ENCODE data around the gene NHS.

Gene NHS

DNA sequence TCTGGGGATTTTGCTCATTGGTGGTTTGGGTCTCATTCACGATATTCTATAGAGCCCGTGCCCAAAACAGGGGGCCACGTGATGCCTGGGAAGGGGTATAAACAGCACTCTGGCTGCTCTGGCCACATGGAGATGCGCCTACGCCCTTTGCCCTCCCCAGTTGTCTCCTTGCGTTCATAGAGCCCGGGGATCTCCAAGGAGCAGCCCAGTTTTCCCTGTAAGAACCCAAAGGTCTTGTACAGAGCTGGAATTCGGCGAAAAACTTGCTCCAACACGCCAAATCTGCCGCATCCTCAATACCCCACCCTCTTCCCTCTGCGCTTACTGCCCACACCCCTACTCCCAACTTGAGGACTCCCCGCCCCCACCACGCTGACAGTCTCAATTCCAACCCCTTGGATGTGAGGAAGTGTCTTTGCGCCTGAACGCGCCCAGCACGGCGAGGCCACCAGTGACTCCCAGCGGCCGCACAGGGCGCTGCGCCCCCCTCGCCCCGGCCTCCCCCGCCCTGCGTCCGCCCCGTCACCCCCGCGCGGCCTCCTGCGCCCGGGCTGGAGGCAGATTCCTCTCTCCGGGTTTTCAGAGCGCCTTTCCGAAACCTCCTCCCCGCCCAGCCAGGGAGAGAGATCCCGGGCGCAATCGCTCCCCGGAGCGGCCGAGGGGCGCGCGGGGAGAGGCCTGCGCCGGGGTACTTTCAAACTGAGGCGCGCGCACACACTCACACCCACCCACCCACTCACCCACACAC, at the start of gene NHS:
Gene NHS (plus strand): TSS at position 582 of the 748 bp plus-strand sequence. CDS start 558 bp downstream, outside the sequence.
- no peak for DNase-seq (ENCODE audit: low read depth in 2 of 2)

DNA sequence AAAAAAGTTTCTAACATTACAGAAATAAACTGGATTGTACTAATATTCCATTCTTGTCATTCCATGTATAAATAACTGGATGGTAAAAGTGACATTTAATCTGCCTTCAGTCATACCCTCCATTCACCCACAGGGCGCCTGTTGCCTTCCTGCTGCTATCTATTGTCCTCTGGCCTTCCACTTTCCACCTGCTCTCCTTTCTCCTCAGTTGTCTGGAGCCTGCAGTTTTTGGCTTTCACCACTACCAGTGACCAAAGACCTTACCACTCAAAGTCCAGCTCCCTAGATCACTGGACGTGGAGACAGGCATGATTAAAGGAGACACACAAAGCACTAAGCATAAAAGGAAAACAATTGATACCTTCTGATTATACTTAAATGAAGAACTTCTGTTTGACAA, 46.2 kb upstream of the NHS start:
- DNase-seq (ENCODE audit: low read depth in 2 of 2), result no peak

DNA sequence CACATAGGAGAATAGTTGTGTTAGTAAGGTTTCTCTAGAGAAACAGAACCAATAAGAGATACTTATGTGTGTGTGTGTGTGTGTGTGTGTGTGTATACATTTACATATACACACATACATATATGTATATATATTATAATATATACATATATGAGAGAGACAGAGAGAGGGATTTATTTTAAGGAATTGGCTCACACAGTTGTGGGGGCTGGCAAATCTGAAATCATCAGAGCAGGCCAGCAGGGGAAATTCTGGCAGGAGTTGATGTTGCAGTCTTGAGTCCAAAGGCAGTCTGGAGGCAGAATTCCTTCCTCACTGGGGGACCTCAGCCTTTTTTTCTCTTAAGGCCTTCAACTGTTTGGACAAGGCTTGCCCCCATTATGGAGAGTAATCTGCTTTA, 38.6 kb upstream of the NHS start:
- no peak for DNase-seq (ENCODE audit: low read depth in 2 of 2)

DNA sequence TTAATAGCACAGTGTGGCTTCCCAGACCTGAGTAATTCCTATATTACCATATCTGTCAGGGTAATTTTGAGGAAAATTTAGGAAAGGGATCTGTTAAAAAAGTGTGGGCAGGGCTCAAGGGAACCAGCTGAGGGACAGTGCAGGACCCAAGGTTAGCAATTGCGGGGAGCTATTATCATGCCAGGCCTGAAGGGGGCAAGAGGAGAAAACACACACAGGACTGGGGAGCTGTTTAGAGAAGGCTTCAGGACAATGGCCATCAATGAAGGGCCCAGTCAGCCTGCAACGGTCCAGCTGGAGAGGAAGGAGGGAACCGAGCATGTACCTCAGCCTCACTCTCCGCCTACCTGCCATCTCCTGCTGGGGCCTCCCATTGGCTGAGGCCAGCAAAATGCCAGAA, 19.0 kb upstream of the NHS start:
- no peak for DNase-seq (ENCODE audit: low read depth in 2 of 2)

DNA sequence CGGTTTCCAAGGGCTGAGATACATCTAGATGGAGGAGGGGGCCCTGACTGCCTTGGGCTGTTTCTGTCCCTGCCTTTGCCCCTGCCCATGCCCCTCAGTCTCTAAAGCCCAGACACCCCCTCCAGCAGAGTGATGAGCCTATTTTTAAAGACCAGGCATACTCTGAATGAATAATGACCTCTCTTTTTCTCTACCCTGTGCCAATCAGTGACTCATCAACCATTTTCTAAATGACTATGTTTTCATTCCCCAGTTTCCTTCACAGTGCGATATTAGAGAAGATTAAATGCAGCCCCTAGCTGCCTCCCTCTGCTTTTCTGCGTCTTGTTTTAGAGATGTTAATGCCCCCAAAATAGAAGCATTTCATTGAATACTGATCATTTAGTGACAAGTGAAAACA, 15.5 kb upstream of the NHS start:
- no peak for DNase-seq (ENCODE audit: low read depth in 2 of 2)

DNA sequence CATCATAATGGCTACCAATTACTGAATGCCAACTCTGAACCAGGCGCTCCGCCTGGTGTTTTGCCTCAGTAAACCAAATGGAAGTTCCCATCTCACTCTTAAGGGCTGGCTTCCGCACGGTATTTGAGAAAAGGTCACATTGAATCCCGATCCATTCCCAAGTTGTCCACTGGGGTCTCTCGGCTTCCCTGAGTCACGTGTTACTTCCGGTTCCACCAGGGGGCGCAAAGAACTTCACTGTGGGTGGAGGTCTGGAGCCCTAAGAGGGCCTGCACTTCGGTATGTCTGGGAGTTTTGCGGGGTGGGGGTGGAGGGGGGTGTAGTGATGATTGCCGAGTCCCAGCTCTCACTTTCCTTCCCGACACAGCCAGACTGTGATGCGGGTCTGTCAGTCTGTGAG, 13.4 kb upstream of the NHS start:
- no peak for DNase-seq (ENCODE audit: low read depth in 2 of 2)

DNA sequence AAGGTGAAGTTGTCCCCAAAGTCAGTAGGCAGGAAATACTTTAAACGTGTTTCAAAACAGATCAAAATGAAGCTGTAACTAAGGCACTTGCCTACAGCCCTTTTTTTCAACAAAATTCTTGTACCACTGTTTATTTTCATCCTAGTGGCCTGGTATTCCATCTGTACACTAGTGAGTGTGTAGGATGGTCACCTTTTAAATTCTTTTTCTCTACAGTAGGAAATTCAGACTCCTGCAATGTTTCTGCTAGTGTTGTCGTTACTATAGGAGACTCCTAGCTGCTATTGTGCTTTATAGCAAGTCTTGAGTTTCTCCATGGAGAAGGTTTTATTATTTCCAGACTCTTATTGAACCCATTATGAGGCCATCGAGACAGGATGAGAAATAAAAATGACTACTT, 7.0 kb upstream of the NHS start:
- no peak for DNase-seq (ENCODE audit: low read depth in 2 of 2)

DNA sequence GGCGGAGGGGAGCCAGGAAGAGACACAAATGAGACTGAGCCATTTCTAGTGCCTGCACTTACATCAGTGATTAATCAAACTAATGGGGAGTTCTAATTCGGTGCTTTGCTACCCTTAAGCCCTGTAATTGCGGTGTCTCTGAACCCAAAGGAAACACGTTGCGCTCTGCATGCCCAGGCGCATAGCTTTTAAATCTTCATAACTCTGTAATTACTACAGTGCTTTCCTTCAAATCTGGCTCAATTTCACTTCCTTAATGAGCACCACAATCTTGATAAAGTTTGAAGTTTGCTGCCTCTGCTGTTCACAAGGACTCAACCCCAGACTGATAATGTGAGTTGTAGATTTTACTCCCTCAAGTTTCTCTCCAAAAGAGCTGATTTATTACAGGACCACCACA, 5.7 kb upstream of the NHS start:
- DNase-seq (ENCODE audit: low read depth in 2 of 2), result no peak

DNA sequence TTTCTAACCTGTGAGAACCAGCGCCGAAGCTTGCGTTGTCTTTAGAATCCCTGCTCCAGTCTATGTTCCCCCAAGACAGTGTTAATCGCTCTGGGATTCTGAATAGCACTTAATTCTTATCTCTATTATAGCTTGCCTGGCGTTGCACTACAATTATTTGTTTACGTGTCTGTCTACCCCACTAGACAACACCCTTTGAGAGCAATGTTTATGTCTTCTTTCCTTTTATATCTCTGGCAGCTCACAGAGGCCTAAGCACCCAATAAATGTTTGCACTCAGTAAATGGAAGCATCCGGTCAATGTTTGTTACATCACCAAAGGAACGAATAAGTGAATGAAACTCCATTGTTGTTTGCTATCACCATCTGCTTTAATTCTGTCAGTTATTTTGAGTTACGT, 4.8 kb upstream of the NHS start:
- no peak for DNase-seq (ENCODE audit: low read depth in 2 of 2)

DNA sequence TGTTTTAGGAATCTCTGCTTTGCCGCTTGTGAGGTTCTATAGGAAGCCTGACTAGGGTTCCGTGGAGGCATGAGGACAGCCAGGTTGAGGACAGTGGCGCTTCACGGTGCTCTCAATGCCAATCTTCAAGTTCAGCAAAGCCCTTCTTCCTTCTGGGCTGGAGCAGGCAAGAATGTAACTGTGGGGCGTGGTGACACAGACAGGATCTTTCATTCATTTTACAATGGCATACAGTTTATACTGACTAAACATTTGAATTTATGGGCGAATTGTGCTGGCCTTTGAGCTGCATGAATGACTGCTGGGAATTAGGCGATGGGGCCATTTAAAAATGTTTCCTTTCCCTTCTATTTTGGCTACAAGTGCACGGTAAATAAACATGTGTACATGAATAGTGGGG, 2.9 kb upstream of the NHS start:
- DNase-seq (ENCODE audit: low read depth in 2 of 2), result no peak

DNA sequence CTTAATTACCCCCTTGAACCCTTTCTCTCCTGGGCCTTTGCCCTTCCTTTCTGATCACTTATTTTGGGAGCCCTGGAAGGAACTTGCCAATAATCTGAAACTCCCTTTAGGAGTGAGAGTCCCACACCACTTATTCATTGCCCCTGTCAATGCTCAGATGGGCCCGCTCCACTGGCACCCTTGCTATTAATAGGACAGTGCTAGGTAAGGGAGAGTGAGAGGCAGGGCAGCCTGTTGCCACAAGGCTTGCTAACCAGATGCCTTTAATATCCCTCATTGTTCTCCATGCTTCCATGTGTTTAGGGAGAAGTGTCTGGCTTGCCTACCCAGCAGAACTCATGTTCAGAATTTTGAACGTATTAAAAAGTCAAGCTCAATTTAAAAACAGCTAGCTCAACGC, 1.7 kb upstream of the NHS start:
- no peak for DNase-seq (ENCODE audit: low read depth in 2 of 2)

DNA sequence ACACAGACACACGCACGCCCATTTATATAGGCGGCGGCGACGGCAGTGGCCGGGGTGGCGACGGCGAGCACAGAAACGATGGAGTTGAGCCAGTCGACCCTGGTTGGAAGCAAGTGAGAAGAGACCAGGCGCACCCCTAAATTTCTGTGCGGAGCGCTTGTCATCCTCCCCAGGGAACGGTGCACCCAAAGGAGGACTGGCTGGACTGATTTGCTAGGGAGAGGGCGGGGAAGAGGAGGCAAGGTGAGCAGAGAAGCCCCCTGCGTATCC, 302 bp downstream of the NHS start:
- no peak for DNase-seq (ENCODE audit: low read depth in 2 of 2)

DNA sequence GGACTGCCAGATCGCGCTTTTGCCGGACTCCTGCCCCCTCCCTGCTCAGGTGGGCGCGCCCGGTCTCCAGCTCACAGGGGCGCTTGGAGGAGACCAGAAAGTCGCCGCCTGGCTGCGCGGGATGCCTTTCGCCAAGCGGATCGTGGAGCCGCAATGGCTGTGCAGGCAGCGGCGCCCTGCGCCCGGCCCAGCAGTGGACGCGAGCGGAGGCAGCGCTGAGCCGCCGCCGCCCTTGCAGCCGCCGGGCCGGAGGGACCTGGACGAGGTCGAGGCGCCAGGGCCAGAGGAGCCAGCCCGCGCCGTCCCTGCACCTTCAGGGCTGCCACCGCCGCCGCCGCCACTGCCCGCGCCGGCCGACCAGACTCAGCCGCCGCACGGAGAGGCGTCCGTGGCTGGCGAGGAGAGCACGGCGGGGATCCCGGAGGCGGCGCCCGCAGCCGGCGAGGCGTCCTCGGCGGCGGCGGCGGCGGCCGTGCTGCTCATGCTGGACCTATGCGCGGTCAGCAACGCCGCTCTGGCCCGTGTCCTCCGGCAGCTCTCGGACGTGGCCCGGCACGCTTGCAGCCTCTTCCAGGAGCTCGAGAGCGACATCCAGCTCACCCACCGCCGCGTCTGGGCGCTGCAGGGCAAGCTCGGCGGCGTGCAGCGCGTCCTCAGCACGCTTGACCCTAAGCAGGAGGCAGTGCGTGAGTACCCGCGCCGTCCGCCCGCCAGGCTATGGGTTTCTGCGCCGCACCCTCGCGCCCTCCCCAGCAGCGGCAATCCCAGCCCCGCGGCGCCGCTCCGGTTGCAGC, 834 bp downstream of the NHS start:
- no peak for DNase-seq (ENCODE audit: low read depth in 2 of 2)

DNA sequence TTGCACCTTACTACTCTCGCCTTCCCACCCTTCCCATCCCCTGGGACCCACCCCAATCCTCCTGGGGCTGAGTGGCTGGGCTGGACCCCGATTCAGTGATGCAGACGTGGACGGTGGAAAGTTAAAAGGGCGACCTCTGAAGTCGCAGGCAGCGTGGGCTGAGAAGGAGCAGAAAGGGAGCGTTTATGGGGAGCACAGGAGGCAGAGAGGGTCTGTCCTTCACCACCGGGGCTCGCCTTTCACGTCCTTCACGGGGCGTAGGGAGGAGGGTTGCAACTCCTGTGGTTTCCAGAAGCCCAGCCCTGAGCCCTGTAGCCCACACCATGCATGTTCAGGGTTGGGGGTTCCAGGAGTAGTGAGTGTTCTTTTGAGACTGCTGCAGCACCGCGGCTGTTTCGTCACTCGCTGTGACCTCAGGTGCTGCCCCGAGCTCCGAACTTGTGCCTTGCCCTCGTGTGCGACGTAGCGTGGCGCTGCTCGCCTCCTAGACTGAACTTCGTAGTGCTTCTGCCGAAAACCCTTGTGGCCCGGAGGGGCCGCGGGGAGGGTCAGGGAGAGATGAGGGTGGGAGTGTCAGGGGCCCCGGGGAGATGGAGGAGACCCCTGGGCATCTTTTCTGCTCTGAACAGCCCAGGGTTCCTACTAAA, 1.6 kb downstream of the NHS start:
- no peak for DNase-seq (ENCODE audit: low read depth in 2 of 2)

DNA sequence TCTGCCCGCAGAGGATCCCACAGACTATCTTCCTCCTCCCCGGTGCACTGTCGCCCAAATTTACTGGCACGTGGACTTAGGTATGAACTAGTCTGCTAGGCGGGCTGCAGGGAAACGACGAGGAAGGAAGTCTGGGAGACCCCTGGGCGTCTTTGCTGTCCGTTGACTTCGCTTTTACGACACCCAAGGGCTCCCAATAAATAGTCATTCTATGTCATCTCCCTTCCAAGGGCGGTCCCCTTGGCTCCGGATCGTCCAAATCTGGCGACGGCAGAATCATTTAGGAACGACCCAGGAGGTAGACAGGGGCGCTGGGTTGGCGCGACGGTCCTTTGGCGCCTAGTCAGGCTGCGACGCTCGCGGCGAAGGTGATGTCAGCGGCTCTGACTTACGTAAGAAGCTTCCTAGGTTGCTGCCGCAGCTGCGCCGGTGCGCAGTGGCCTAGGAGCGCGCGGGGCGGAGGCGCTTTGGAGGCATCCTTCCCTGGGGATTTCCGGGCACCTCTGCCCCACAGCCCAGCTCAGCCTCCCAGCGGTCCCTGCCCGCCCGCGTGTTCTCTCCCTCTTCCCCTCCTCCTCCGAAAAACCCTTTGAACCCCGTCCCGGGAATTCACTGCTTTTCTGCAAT, 2.2 kb downstream of the NHS start:
- no peak for DNase-seq (ENCODE audit: low read depth in 2 of 2)

DNA sequence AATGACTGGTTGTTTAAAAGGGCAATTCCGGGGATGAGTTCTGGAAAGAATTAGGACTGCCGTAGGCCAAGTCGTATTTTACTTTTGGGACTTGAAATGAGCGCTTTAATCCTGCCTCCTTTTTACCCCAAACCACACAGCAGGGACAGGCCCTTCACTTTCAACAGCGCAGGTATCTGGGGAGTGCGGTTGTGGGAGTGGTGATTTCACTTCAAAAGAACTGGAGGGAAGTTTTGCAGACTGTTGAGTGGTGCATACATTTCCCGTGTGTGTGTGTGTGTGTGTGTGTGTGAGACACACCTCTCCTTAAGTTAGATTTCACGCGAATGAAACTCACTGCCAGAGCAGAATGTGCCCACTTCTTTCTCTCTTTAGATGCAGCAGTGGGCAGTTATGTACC, 2.8 kb downstream of the NHS start:
- no peak for DNase-seq (ENCODE audit: low read depth in 2 of 2)

DNA sequence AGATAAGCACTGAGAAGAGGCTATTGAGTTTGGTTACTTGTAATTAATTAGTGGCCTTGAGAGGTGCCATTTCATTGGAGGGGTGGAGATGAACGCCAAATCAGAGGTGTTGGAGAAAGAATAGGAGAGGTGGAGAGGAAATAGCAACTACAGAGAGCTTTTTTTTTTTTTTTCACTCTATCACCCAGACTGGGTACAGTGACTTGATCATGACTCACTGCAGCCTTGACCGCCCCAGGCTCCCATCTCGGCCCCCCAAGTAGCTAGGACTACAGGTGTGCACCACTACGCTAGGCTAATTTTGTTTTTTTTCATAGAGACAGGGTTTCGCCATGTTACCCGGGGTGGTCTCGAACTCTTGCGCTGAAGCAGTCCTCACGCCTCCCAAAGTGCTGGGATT, 5.2 kb downstream of the NHS start:
- no peak for DNase-seq (ENCODE audit: low read depth in 2 of 2)

DNA sequence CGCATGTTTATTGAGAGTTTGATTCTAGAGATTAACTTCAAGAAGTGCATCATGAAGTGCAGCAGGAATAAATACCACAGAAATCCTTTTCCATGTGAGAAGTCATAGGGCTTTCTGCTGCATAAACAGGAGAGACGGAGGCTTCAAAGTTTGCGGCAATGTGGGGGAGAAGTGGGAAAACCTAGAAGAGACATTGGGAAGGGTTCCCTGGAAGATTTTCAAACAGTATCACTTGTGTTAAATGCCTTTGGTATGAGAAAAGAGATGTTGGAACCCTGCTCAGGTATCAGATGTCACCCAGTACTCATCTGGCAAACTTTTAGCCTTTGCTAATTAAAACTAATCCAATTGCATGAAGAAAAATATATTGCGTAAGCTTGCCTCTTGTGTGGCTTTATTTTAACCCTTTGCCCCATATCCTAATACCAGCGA, 15.4 kb downstream of the NHS start:
- no peak for DNase-seq (ENCODE audit: low read depth in 2 of 2)

DNA sequence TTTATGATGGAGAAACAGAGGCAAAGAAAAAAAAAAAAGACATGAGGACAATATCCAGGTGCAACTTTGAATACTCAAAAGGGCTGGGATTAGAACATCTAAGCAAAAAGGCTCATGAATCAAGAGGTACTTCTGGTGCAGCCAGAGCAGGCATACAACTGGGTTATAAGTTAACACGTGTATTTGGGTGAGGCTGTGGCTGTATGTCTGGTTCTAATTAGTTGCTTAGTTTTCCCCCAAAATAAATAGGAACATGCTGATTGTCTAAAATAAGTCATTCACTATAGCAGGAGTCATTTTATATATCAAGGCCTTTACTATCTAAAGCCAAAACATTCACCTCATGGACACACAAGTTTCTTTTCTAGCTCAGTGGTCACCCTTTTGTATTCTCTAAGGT, 20.2 kb downstream of the NHS start:
- DNase-seq (ENCODE audit: low read depth in 2 of 2), result no peak

DNA sequence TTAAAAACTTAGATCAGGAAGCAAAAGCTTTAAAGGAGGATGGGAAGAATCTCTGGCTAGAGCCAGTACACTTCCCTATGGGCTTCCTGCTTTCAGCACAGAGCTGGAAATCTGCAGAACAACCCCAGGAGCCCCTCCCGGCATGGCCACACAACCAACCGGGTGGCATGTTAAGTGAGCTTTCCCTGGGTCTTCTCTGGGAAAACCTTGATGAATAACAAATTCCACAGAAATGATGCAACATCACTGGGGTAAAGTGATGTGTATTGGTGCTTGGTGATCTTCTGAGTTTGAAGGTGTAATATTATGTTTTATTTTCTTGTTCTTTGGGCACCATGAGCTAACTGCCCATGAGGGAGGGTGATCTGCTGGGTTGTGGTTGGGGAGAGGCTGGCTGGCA, 22.1 kb downstream of the NHS start:
- no peak for DNase-seq (ENCODE audit: low read depth in 2 of 2)

DNA sequence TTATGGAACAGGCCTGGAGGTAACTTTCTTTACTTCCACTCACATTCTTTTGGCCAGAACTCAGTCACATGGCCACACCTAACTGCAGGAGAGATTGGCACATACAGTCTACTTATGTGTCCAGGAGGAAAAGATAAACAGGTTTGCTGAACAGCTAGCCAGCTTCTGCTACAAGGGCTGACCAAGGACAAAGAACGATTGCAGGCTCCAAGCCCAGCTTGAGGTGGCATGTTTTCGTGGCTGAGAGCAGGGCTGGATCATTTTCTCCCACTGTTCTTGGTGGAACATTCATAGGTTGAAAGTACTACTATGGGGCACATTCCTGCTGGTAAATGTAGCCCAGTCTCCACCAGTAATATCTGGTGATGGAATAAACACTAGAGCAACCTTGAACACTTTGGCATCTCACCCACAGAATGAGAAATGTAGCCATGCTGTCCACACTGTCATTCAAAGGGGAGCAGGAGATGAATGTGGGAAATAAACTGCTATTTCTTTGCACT, 28.2 kb downstream of the NHS start:
- DNase-seq (ENCODE audit: low read depth in 2 of 2), result no peak

DNA sequence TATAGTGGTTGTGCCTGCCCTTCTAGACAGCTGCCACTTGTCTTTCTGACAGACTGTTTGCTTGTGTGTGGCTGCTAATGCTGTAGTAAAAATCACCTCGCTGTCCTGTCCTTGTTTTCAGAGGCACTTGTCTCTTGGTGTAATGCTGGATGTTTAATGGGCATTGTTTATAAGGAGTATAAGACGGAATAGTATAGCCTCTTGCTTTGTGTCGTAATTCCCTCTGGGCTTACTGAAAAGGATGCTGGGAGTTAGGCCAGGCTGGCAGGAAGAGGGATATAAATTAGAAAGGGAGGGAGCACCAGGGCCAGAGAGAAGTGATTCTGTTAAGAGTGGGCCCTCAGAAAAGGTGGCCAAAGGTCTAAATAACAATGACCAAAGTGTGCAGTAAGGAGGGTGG, 29.0 kb downstream of the NHS start:
- no peak for DNase-seq (ENCODE audit: low read depth in 2 of 2)
